ENCODE results near the gene RALGPS2. TPM values are rescaled to one million over a fixed set of nuclear protein-coding genes. Genes with fewer than 3 reads are reported as not detected.
A peak's percentile ranks its signal among the peaks of the same experiment; 100 is the strongest.

RALGPS2 gene
- total RNA-seq, 1 donor = 38.0 TPM

DNA sequence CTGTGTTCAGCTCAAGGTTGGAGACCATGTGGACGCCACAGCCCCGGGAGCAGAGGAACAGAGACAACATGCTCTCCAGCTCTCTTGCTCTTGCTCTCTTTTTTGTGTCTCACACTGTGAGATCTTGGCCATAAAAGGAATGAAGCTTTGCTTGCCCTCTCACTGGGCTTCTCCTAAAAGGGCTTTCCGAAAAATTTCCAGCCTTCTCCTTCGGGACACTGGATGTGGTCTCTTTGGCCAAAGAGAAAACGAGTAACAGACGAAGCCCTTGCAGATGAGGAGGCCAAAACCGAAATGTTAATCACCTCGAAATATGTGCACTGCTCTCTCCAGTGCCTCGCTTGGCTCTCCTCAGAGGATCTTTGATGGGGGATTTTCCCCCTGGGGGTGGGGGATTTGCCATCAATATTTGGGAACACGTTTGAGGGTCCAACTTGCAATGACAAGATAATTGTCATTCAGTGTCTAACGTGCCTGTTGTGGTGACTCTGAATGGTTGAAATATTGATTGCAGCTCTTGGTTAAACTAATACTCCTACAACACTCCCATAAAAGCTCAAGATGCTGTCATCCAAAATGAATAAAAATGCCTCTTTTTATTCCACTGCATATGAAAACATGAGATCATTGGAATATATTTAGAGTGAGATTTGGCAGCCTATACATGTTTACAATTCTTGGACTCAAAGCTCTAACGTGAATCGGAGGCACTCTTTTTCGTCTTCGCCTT lies 214.5 kb downstream of the RALGPS2 start:
- TF ChIP-seq, protein P1, sequence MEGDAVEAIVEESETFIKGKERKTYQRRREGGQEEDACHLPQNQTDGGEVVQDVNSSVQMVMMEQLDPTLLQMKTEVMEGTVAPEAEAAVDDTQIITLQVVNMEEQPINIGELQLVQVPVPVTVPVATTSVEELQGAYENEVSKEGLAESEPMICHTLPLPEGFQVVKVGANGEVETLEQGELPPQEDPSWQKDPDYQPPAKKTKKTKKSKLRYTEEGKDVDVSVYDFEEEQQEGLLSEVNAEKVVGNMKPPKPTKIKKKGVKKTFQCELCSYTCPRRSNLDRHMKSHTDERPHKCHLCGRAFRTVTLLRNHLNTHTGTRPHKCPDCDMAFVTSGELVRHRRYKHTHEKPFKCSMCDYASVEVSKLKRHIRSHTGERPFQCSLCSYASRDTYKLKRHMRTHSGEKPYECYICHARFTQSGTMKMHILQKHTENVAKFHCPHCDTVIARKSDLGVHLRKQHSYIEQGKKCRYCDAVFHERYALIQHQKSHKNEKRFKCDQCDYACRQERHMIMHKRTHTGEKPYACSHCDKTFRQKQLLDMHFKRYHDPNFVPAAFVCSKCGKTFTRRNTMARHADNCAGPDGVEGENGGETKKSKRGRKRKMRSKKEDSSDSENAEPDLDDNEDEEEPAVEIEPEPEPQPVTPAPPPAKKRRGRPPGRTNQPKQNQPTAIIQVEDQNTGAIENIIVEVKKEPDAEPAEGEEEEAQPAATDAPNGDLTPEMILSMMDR (IDR thresholded peaks at IDR 0.05; ENCODE audit: insufficient read depth, low read depth, low read length) = no peak
- DNase-seq (ENCODE audit: low read depth) = no peak
- no peak overlapping the region for H3K4me3 ChIP-seq (ENCODE audit: low read depth, low read length)

DNA sequence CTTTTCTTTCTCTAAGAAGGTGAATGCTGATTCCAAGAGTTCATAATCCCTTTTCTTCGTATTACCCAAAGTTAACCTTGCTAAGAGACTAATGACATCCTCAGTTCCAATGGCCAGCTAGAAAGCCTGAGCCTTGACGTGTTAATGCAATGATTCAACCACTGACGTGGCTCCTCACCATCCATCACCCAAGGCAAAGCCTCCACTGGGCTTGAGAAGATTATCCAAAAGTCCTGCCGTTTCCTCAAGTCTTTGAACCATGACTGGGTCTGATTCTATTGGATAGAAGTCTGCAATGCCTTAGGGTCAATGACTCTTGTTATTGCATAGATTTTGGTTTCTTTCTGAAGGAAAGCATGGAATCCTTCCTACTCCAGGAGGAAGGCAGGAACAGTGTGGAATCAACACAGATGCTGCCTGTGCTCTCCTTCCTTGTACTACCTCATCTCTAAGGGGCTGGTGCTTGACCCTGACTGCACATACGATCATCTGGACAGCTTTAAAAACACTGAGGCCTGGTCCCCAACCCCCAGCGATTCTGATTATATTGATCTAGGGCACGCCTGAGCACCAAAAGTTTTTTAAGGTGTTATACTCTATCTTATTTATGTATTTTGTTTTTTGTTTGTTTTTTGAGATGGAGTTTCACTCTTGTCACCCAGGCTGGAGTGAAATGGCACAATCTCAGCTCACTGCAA lies 215.2 kb downstream of the RALGPS2 start:
- no peak overlapping the region for H3K4me3 ChIP-seq (ENCODE audit: low read depth, low read length)
- TF ChIP-seq, protein P1 (IDR thresholded peaks at IDR 0.05; ENCODE audit: insufficient read depth, low read depth, low read length) = no peak
- peak; percentile 30 for DNase-seq (ENCODE audit: low read depth)

DNA sequence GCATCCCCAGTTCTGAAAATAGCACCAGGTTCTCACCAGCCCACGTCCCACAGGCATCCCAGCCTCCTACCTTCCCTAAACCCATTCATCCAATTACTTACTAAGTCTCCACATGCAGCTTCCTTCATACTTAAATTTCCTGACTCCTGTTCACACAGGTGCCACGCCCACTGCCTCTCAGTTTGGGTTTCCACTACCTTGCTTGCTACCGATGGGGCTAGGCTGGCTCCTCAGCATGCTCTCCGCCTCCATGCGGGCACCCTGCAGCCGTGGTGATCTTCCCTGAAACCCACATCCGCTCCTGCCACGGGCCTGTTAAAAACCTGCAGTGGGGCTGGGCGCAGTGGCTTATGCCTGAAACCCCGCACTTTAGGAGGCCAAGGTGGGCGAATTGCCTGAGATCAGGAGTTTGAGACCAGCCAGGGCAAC lies 216.2 kb downstream of the RALGPS2 start:
- no peak for DNase-seq (ENCODE audit: low read depth)
- no peak overlapping the region for H3K4me3 ChIP-seq (ENCODE audit: low read depth, low read length)
- TF ChIP-seq, protein P1 (IDR thresholded peaks at IDR 0.05; ENCODE audit: insufficient read depth, low read depth, low read length) = no peak

DNA sequence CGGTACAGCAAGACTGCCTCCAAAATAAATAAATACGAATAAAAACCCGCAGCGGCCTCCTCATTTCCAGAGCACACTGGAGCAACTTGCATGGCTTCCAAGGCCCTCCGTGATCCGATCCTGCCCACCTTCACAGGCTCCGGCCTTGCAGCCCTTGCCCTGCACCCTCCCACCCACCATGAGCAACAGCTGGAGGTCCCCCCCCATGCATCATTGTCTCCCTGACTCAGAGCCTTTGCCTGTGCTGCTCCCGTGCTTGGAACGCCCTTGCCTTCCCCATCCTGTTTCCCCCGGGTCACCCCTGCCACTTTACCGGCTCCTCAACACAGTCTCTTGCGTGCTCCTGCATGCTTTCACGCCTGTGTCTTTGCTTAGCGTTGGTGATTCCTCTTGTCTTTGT lies 216.8 kb downstream of the RALGPS2 start:
- TF ChIP-seq, protein P1 (IDR thresholded peaks at IDR 0.05; ENCODE audit: insufficient read depth, low read depth, low read length) = no peak
- H3K4me3 ChIP-seq (ENCODE audit: low read depth, low read length) = no peak overlapping the region
- DNase-seq (ENCODE audit: low read depth) = no peak

DNA sequence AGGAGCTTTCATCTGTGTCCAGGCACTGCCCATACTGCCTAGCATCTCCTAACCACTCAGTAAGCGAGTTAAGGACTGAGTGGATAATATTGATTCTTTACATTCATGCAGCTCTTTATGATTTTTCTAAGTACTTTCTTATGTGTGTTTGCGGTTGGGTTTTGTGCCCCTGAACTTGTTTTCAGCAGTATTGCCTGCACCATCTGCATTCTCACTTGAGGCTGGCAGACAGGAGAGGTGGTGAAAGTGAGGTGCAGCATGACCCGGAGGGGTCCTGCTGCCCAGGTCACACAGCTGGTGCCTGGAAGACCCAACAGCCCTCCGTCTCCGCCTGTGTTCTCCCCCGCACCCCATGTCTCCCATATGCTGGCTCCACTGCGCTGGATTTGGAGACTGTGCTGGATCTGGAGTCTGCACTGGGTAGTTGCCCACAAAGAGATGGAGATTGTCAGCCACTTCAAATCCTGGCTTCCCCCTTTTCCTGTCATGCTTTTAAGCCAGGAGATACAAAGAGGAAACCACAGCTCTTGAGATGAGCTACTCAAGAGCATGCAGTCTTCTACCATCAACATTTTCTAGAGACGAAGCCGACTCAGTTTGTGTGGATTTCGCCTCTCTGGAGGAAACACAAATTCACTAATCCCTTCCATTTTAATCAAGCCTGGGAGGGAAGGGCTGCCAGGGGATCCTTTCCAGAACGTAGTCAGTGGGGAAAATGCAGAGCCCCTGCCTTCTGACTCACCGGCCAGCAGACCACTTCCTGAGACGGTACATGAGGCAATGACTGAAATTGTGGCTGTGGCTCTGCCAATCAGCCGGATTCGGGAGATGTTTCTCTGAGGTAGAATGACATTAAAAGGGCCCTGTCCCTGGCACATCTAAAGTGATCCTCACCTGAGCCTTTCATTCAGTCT lies 217.5 kb downstream of the RALGPS2 start:
- DNase-seq (ENCODE audit: low read depth) = peak; percentile 52
- H3K4me3 ChIP-seq (ENCODE audit: low read depth, low read length) = no peak overlapping the region
- TF ChIP-seq, protein P1 (IDR thresholded peaks at IDR 0.05; ENCODE audit: insufficient read depth, low read depth, low read length) = no peak

DNA sequence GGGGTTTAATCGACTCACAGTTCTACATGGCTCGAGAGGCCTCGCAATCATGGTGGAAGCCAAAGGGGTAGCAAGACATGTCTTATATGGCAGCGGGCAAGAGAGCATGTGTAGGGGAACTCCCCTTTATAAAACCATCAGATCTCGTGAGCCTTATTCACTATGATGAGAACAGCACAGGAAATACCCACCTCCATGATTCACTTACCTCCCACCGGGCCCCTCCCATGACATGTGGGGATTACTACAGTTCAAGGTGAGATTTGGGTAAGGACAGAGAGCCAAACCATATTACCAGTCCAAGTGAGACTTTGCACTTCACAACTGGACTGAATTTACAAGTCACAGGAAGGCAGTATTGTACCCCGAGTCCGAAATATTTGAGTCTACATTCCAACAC lies 219.7 kb downstream of the RALGPS2 start:
- H3K4me3 ChIP-seq (ENCODE audit: low read depth, low read length) = no peak overlapping the region
- TF ChIP-seq, protein P1 (IDR thresholded peaks at IDR 0.05; ENCODE audit: insufficient read depth, low read depth, low read length) = no peak
- DNase-seq (ENCODE audit: low read depth) = no peak
